ENCODE data around the gene NDRG2.
"Not testable (repeated sequence)": the region's sequence is repeated elsewhere in the genome, so short reads cannot be mapped to it uniquely, and the experiment has no call there.

Gene NDRG2

DNA sequence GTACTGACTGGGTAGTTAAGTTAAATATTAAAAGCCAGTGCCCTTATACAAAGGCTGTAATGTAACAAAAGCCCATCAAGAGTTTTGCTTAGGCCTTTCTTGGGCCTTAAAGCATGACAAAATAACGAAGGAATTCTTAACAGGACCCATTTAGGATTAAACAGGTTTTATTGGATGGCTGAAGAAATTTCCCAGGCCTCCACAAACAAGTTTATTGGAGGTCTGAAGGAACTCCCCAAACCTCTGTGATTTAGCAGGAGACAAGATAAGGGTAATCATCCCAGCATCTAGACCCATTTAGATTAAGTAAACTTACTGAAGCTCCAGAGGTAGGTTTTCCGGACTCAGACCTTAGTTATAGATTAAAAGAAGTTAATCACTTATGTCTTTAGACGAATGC is 15.1 kb downstream of the NDRG2 start:
- not testable (repeated sequence) for DNase-seq (ENCODE audit: low spot score)

DNA sequence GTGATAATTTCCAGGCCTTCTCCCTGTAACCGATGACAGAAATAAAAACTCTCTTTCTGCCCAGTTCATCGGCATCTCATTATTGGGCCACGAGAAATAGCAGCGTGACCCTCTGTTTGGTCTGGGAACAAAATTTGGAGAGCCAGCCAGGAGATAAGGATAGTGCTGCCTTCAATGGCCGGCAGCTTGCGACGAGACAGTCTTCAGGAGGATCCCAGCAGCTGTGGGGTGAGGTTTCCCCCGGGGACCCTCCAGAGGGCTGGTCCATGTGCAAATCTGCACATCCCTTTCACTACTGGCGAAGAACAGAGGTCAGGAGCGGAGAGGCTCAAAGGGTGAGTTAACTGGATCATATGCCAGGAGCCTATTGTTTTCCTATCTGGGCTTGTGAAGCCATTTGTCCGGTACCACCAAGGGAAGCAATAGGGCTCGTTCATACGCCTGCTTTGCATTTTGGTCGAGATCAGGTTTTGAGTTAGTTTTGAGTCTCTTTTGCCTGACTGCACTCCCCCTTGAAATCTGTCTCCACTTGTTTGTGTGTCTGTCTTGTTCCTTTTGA is 21.0 kb downstream of the NDRG2 start:
- no peak for DNase-seq (ENCODE audit: low spot score)

DNA sequence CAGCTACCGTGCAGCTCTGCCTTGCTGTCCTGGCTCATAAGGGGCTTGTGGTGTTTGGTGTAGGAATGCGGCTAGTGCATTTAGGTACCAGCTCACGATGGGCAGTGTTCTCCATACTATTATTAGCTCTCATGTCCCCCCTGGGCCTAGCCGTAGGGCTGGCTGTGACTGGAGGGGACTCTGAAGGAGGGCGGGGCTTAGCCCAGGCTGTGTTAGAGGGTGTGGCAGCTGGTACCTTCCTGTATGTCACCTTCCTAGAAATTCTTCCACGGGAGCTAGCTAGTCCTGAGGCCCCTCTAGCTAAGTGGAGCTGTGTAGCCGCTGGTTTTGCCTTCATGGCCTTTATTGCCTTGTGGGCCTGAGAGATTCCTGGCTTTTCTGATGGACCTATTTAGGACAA is 23.6 kb downstream of the NDRG2 start:
- no peak for DNase-seq (ENCODE audit: low spot score)

DNA sequence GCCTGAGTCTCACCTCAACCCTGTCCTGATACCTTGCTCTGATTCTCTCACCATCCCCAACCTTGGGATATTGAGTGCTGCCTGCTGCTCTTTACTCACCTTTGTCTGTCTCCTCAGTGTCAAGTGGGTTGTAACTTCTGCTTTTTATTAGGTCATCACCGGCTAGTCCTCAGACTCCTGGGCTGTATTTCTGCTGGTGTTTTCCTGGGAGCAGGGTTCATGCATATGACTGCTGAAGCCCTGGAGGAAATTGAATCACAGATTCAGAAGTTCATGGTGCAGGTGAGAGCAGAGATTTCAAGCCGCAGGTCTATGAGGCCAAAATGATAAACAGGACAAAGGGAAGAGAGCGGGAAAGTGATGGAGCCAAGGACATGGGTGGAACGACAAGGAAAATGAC is 25.3 kb downstream of the NDRG2 start:
- DNase-seq (ENCODE audit: low spot score): no peak

DNA sequence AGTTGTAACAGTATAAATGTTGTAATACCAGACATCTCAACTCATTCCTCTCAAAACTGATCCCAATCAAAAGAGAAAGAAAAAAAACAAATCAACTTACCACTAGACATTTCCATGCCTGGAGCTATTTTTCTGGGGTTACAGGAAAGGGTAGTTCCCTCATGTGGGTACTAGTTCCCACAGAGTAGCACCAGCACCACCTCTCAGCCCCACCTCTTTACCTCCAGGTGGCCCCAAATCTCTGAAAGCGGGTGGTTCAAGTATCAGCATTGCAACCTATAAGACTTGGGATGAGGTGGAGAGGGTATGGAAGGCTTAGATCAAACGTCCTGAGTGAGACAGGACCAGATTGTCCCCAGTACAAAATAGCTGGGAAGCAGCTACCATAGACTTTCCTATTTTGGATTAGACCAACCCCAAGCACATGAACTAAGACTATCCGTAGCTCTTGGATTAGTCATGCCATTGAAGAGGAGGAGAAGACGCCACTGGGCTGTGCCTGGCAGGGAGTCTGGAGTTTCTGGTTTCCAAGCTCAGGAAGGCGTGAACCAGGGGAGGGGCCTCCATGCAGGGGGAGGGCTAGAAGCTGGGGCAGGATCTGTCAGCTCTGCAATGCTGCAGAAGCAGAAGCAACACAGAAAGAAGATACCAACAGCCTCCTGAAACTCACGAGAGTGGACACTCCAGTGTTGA is 26.0 kb downstream of the NDRG2 start, which contains the start of gene SLC39A2:
SLC39A2 (plus strand) TSS at position 620 of the 693 bp plus-strand sequence. CDS start 154 bp downstream, outside the sequence.
- no peak for DNase-seq (ENCODE audit: low spot score)

DNA sequence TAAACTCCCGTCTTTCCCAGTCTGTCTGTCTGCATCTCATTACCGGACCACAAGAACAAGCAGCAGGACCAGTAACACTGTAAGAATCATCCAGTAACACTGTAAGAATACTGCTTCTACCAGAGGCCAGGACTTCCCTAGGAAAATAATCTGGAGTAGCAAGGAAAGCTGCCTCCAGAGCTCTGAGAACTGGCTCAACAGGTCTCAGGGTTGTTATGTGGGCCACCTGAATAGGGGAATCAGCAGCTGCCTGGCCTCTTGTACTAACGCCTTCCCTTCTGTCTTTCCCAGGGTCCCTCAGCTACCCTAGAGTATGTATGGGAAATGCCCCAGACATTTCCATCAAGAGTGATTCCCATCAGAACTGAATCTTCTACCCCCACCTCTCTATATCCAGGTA is 26.7 kb downstream of the NDRG2 start:
- no peak for DNase-seq (ENCODE audit: low spot score)

DNA sequence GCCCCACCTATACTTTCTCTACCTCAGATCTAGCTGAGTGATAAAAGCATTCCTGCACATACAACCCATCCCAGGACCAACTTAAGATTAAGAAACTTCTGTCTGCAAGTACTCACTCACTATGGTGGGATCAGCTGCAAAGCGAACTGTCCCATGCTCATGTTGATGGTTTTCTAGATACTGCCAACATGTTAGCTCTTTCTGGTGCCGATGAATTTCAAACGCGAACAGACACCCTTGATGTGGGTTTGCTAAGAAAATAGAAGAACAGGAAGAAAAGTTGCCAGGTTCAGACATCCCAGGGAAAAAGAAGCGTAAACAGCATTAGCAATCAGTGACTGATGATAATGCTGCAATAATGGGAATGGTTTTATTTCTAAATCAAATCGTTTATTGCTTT is 27.3 kb downstream of the NDRG2 start:
- no peak for DNase-seq (ENCODE audit: low spot score)

DNA sequence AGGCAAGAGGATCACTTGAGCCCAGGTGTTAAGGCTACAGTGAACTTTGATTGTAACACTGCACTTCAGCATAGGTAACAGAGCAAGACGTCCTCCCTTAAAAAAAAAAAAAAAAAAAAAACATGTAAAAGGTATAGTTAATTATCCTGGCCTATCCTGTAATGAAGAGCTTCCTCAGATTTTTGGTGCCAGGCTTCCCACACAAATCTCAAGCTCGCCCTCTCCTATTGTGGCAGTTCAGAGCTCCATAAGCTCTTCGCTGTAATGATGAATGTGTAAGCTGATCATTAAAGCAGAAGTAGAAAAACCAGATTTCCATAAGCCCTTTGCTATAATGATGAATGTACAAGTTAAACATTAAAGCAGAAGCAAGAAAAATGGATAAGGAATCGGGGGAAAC is 27.7 kb downstream of the NDRG2 start:
- no peak for DNase-seq (ENCODE audit: low spot score)

DNA sequence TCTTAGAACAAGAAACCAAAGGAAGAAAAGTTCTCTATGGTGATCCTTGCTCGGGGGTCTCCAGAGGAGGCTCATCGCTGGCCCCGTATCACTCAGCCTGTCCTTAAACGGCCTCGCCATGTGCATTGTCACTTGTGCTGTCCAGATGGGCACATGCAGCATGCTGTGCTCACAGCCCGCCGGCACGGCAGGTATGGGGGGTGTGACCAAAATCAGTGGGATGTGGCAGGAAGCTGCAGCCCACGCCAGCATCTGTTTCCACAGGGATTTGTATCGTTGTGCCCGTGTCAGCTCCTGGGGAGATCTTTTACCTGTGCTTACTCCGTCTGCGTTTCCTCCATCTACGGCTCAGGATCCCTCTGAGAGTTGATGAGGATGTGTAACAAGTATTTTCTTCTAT is 28.3 kb downstream of the NDRG2 start:
- no peak for DNase-seq (ENCODE audit: low spot score)

DNA sequence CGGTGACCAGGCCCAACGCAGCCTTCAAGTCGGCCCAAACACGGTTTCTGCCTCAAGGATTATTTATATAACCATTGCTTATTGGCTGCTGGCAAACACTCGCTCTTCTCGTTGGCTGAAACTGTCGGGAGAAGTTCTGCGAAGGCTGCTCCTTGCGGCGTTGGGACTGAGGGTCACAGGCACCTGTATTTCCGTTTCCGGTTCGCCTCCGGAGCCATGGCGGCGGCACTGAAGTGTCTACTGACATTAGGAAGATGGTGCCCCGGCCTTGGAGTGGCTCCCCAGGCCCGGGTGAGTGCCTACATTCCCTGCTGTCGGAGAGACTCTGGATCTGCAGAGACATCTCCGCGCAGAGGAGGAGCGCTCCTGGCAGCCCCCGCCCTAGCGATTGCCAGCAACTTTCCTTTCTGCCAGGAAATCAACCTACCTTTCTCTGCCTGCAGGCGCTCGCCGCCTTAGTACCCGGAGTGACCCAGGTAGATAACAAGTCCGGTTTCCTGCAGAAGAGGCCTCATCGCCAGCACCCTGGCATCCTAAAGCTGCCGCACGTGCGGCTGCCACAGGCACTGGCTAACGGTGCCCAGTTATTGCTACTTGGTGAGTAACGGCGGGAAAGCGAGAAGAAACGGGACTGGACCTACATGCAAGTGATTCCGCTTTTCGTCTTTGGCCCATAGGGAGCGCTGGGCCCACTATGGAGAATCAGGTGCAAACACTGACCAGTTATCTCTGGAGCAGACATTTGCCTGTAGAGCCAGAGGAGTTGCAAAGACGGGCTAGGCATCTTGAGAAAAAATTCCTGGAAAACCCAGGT is 34.9 kb downstream of the NDRG2 start, which contains the start of gene METTL17:
METTL17 (plus strand) TSS at position 194 of the 814 bp plus-strand sequence; CDS start at position 217, 23 bp downstream.
- DNase-seq (ENCODE audit: low spot score): peak; percentile 99

DNA sequence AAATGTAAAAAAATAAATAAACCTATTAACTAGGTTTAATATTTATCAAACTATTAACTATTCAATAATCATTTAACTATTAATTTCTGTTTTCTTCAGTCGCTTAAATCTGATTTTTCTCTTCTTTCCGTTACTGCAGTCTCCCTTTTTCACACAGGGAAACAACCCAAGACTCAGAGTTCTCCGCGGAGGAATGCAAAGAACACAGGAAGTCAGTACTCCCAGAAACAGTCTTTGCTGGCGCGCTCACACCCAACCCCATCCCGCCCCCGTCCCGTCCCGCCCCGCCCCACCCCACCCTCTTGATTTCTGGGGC is 35.4 kb downstream of the NDRG2 start:
- DNase-seq (ENCODE audit: low spot score): no peak

DNA sequence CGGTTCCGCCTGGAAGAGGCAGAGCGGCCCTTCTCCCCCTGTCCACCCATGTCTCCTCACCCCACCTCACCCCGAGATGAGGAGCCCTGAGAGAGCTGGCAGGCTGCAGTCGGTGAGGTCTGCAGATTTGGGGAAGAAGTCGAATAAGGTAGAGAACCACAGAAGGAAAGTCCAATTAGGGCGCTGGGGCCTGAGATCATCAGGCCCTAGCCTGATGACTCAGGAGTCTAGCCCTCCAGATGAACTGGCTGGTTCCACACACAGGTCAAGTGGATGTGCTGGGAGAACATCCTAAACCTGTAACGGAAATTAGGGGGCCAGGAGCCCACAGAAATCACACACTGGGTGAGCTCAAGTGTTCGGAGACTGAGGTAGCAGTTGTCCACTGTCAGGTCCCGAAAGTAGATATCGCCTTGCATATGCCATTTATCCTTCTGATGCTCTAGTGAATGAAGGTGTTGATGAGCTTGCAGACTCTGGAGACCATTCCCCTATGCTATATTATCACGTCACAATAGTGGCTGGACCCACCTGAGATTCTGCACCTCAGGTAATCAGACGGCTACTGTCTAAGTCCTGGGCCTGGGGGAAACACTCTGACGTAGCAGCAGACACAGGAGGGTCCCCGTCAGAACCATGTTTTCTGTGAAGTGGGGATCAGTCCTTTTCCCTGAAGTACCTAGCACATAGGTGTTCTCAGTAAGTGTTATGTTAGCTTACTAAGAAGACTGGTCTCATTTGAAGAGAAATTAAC is 36.0 kb downstream of the NDRG2 start:
- DNase-seq (ENCODE audit: low spot score): no peak

DNA sequence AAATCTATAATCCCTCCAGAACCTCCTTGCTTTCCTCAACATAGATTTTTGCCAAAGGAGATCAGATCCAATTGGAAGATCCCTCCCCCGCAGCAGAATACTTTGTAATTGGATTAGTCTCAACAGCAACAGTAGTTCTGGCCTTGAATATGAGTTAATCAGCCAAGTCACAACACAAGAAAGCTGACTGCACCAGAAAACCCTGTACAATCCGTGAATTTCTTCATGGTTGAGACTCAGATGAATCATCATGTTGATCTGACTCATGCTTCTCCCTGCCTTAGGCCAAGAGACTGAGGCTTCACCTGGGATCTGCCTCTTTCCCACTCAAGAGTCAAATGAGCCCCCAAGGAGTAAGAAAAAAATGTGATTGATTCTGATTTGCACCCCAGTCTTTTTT is 38.0 kb downstream of the NDRG2 start:
- no peak for DNase-seq (ENCODE audit: low spot score)

DNA sequence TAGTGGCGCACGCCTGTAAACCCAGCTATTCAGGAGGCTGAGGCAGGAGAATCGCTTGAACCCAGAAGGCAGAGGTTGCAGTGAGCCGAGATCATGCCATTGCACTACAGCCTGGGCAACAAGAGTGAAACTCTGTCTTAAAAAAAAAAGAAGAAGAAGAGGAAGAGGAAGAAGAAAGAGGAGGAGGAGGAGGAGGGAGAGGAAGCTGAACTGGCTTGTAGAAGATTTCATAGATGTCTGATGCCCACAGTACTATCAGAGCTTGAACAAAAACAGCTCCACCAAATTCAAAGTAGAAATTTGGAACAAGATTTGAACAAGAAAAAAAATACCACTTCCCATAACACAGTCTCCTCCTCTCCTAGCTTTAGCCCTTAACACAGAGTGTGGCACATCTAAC is 39.2 kb downstream of the NDRG2 start:
- not testable (repeated sequence) for DNase-seq (ENCODE audit: low spot score)

DNA sequence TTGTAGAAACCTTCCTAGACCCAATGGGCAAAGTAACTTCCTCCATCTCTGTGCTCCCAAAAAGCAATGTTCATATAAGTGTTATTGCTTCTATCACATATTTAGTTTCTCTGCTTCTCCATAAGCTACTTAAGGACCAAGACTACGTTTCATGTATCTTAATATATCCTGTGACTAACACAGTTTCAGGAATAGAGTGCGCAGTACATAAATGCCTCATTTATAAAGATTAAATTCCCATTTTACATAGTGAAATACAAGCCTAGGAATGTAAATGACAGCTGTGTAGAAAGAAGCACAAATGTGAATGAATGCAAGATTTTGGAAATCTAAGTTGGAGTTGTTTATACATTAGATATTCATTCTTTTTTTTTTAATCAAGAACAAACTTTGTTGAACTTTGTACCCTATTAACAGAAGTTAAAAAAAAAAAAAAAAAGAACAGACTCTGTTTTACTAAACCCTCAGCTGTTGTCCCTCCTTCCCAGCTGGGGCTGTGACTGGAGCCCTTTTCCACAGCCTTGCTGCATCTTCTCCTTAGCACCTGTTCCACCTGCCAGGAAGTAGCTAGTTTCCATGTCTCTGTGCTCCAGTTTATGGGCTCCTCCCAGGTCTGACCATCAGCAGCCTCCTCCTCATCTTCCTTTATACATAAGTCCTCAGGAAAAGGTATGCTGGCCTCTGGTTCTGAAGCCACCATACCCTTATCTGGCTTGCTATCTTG is 42.1 kb downstream of the NDRG2 start:
- DNase-seq (ENCODE audit: low spot score): no peak

DNA sequence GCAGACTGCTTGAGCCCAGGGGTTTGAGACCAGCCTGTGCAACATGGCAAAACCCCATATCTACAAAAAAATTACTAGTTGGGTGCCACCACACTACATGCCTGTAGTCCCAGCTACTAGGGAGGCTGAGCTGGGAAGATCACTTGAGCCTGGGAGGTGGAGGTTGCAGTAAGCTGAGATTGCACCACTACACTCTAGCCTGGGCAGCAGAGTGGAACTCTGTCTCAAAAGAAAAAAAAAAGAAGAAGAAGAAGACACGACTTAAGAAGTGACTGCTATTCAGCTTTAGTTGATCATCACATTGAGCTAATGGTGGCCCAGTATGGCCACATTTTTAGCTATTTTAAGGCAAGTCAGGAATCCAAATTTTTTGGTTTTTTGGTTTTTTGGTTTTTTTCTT is 44.0 kb downstream of the NDRG2 start:
- DNase-seq (ENCODE audit: low spot score): no peak

DNA sequence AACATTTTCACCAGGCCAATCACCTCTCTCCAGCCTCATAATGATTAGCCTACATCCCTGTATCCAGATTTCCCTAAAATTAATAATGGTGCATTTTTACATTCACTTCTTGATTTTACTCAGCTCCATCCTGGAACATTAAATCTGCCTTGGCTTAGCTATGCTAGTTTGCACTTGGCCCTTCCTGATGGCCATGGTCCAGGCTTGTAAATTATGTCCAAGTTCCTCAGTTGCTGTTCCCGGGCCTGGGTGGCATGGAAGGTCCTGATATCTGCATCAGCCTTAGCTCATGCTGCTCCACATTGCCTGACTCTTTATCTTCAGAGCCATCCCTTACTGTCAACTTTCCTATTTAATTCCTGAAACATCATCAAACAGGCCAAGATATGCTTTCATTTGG is 46.2 kb downstream of the NDRG2 start:
- no peak for DNase-seq (ENCODE audit: low spot score)

DNA sequence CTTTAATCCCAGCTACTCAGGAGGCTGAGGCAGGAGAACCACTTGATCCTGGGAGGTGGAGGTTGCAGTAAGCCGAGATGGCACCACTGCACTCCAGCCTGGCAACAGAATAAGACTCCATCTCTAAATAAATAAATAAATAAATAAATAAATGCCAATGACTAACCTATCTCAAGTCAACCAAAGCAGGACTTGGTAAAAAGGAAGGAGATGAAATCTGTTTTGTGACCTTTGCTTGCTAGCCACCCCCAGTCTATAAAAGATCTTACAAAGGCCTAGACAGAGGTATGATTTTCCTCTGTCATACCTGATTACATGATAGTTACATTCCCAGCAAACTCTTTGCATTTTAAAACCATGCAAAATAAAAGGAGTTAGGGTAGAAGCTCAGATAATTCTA is 48.6 kb downstream of the NDRG2 start:
- no peak for DNase-seq (ENCODE audit: low spot score)

DNA sequence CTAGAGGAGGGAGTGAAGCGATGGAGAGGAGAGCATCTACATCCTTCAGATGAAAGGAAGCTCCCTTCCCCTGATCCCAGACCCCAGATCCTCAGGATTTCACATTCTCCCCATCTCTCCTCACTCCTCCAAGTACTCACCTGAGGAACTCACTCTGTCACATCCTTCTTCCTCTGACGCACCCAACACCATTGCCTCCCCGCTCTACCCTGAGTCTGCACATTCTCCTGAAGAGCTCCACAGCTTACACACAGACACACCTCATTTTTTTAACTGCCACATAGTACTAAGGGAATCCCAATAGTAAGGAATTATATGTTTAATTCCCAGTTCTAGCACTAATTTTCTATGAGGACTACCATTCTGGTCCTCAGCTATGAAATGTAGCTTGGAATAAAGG is 51.4 kb downstream of the NDRG2 start:
- DNase-seq (ENCODE audit: low spot score): no peak

DNA sequence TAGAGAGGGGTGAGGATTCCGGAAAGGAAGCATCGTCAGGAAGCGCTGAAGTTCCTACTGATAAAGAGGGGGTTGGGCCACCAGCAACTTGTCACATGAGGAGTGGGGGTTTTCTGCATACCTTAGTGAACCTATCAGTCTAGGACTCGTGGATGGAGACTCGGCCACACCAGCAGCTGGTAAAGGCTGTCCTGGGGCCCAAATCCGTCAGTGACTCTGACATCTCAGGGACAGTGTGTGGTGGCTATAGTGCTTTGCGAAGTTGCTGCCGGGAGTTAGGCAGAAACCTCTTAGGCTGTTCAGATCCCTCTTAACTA is 53.2 kb downstream of the NDRG2 start:
- DNase-seq (ENCODE audit: low spot score): no peak

DNA sequence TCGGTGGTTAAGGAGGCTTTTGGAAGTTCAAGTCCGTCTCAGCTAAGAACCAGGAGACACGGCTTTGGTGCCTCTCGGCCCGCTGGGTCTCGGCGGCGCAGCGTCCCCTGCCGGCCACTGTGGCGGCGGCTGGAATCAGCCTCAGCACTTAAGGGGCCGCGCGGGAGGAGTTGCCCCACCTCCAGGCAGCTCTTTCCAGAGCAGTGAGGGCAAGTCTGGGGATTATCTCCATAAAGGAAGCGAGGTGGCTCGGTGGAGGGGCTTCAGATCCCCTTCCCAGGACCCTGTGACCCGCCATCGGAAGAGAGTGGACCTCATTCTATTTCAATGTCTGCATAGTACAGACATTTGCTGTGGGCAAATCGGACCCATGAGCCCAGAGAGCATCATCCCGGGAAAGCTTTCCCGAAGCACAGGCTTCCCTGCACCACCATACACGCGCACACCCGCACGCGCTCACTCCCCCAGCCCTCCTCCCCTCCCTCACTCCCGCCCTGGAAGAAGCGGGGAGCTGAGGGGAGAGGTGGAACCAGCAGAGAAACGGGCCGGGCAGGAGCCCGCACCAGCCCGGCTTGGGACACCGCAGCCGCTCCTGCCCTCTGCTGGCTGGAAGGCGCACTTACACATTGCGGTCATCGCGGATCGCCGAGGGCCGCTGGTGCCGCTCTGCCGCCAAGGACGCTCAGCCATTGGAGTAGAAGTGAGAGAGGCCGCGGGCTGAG is 53.7 kb downstream of the NDRG2 start:
- DNase-seq (ENCODE audit: low spot score): peak; percentile 81

DNA sequence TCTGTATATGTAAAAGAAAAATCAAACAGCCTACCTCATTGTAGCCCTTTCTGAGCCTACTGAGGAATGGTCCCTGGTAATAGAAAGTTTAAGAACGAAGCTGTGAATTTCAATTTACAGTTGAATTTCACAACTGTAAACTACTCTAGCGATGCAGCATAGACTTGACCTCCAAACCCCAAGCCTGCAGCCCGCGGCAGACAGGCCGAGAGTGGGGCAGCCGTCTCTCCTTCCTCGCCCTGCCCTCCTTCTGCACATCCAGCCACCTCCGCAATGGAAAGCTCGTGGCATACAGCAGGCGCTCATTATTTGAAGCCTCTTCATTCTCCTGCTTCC is 54.2 kb downstream of the NDRG2 start:
- DNase-seq (ENCODE audit: low spot score): no peak
